Testis (tissue), 2 donors: ENCODE measurements around the gene IFT43.

Experiments
- POLR2A ChIP-seq: fragments of 450-650 bp; IDR thresholded peaks from one replicate; pipeline ENCODE4 v1.6.1; 2017; ENCODE audit warnings: antibody characterized with exemption, mild to moderate bottlenecking, moderate library complexity
- TF ChIP-seq, protein P1 (sequence below), 3 experiments: fragments of 450-650 bp in 2 of 3; fragments of 200-600 bp in 1 of 3; sonication (generic) in 1 of 3; IDR thresholded peaks; one replicate each; pipeline ENCODE4 v1.5.1; 2016 to 2019; ENCODE audit warnings: antibody characterized with exemption in 3 of 3, mild to moderate bottlenecking in 2 of 3, moderate library complexity in 1 of 3

DNA sequence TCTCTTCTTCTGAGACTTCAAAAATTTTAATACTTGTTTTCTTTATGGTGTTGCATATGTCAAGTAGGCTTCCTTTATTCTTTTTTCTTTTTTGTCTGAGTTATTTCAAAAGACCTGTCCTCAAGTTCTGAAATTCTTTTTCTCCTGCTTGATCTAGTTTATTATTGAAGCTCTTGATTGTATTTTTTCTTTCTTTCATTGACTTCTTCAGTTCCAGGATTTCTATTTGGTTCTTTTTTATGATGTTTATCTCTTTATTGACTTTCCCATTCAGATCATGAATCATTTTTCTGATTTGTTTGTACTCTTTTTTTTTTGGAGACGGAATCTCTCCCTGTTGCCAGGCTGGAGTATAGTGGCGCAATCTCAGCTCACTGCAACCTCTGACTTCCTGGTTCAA, 34.1 kb downstream of the IFT43 start:
- TF ChIP-seq, protein P1, sequence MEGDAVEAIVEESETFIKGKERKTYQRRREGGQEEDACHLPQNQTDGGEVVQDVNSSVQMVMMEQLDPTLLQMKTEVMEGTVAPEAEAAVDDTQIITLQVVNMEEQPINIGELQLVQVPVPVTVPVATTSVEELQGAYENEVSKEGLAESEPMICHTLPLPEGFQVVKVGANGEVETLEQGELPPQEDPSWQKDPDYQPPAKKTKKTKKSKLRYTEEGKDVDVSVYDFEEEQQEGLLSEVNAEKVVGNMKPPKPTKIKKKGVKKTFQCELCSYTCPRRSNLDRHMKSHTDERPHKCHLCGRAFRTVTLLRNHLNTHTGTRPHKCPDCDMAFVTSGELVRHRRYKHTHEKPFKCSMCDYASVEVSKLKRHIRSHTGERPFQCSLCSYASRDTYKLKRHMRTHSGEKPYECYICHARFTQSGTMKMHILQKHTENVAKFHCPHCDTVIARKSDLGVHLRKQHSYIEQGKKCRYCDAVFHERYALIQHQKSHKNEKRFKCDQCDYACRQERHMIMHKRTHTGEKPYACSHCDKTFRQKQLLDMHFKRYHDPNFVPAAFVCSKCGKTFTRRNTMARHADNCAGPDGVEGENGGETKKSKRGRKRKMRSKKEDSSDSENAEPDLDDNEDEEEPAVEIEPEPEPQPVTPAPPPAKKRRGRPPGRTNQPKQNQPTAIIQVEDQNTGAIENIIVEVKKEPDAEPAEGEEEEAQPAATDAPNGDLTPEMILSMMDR (IDR thresholded peaks at IDR 0.05) = no peak
- TF ChIP-seq POLR2A = no peak
